Breast epithelium (tissue), 4 donors: ENCODE measurements around the gene FAT1. TPM values are rescaled to one million over a fixed set of nuclear protein-coding genes. Genes with fewer than 3 reads are reported as not detected.
"Not testable (repeated sequence)": the region's sequence is repeated elsewhere in the genome, so short reads cannot be mapped to it uniquely, and the experiment has no call there.

Source experiments
- DNase-seq, 2 donors: peaks; one replicate each; pipeline ENCODE4 v3.0.0-alpha.2; 2019; ENCODE audit warnings: low spot score in 2 of 2
- H3K27ac ChIP-seq, 2 donors: fragments of 200-600 bp; sonication (generic) in 1 of 2; one replicate each; pipeline ENCODE4 v1.5.1; 2016 to 2019; ENCODE audit warnings: mild to moderate bottlenecking in 1 of 2
- H3K27me3 ChIP-seq, 2 donors: fragments of 200-600 bp; sonication (generic) in 1 of 2; one replicate each; pipeline versions ENCODE4 v1.5.1 to v1.6.0; 2017 to 2019; ENCODE audit warnings: control low read depth in 1 of 2, mild to moderate bottlenecking in 1 of 2
- H3K36me3 ChIP-seq: fragments of 200-600 bp; one replicate; pipeline ENCODE4 v1.5.1; 2019
- H3K4me1 ChIP-seq, 2 donors: fragments of 200-600 bp; sonication (generic); one replicate each; pipeline ENCODE4 v1.5.1; 2016 to 2019; ENCODE audit warnings: control low read depth in 1 of 2
- H3K4me3 ChIP-seq, 3 donors: fragments of 200-600 bp; sonication (generic); 1 replicate in 2 of 3; 2 replicates in 1 of 3; pipeline ENCODE4 v1.5.1; 2016 to 2019; ENCODE audit warnings: mild to moderate bottlenecking in 3 of 3, moderate library complexity in 2 of 3
- H3K9me3 ChIP-seq, 2 donors: fragments of 200-600 bp; sonication (generic) in 1 of 2; one replicate each; pipeline ENCODE4 v1.5.1; 2016 to 2019; ENCODE audit warnings: control low read depth in 1 of 2
- CTCF ChIP-seq, 3 donors: fragments of 450-650 bp; IDR thresholded peaks; one replicate each; pipeline ENCODE4 v1.5.1; 2016 to 2017; ENCODE audit warnings: antibody characterized with exemption in 3 of 3, mild to moderate bottlenecking in 3 of 3, moderate library complexity in 3 of 3
- POLR2A ChIP-seq: fragments of 450-650 bp; IDR thresholded peaks from one replicate; pipeline ENCODE4 v1.6.1; 2016; ENCODE audit warnings: antibody characterized with exemption, mild to moderate bottlenecking, moderate library complexity
- POLR2AphosphoS5 ChIP-seq, 3 donors: sonication (generic); formaldehyde crosslinking; IDR thresholded peaks; one replicate each; pipeline ENCODE4 v1.6.1; 2017; ENCODE audit warnings: antibody characterized with exemption in 3 of 3
- intact Hi-C: fragments of 100-400 bp; cut with DNase I; formaldehyde crosslinking; loops from one replicate; pipeline ENCODE4 v1.15.1; 2023; ENCODE audit warnings: low total_unique reads
- total RNA-seq, 3 donors: library from RNA; depleted of rRNA; stranded (reverse); fragments of >200 nt; gene quantifications; one replicate each; pipeline ENCODE4 v1.1.0, GENCODE V29; 2016

FAT1 gene
- total RNA-seq, 3 donors from 2014 or later = 54.2 to 125 (median 87.2) TPM

- Histone ChIP-seq H3K27me3 (no peaks in the 10 kb centered on the region), H3K36me3 (no peaks in the 10 kb centered on the region), H3K9me3 (no peaks in the 10 kb centered on the region), H3K4me3 (no peak overlapping the region), H3K4me1 (no peaks in the 10 kb centered on the region), H3K27ac (no peak overlapping the region)
- intact Hi-C loops = no loop called here
- TF ChIP-seq CTCF (IDR thresholded peaks at IDR 0.05) (no peak), POLR2AphosphoS5 (IDR thresholded peaks at IDR 0.05) (no peak), POLR2A (no peak)
- no peak for DNase-seq
Observed at GRCh38 chr4:186666252-186666651, 57.4 kb downstream of the FAT1 start.

GRCh38 chr4:186660403-186660802 lies 63.3 kb downstream of the FAT1 start:
- Histone ChIP-seq H3K27ac (no peak overlapping the region), H3K36me3 (no peaks in the 10 kb centered on the region), H3K4me3 (no peak overlapping the region), H3K4me1 (no peaks in the 10 kb centered on the region), H3K27me3 (no peaks in the 10 kb centered on the region), H3K9me3 (no peaks in the 10 kb centered on the region)
- intact Hi-C loops = no loop called here
- no peak for TF ChIP-seq POLR2A
- TF ChIP-seq CTCF (IDR thresholded peaks at IDR 0.05) = no peak
- TF ChIP-seq POLR2AphosphoS5 (IDR thresholded peaks at IDR 0.05) = no peak
- no peak for DNase-seq

GRCh38 chr4:186659935-186660334 lies 63.7 kb downstream of the FAT1 start:
- Histone ChIP-seq H3K36me3 (no peaks in the 10 kb centered on the region), H3K9me3 (no peaks in the 10 kb centered on the region), H3K4me1 (no peaks in the 10 kb centered on the region), H3K27me3 (no peaks in the 10 kb centered on the region), H3K27ac (no peak overlapping the region), H3K4me3 (no peak overlapping the region)
- intact Hi-C loops = no loop called here
- TF ChIP-seq POLR2AphosphoS5 (IDR thresholded peaks at IDR 0.05) (no peak), CTCF (IDR thresholded peaks at IDR 0.05) (no peak), POLR2A (no peak)
- DNase-seq = no peak

- H3K27ac ChIP-seq, H3K4me3 ChIP-seq, H3K4me1 ChIP-seq, H3K9me3 ChIP-seq, DNase-seq, intact Hi-C loops, H3K36me3 ChIP-seq, H3K27me3 ChIP-seq: not testable (repeated sequence)
Observed at GRCh38 chr4:186659456-186659855, 64.2 kb downstream of the FAT1 start.

GRCh38 chr4:186658657-186659056 lies 65.0 kb downstream of the FAT1 start:
- no peaks in the 10 kb centered on the region for H3K9me3 ChIP-seq
- H3K27me3 ChIP-seq = no peaks in the 10 kb centered on the region
- H3K27ac ChIP-seq = no peak overlapping the region
- no peak for DNase-seq
- H3K4me1 ChIP-seq = no peaks in the 10 kb centered on the region
- intact Hi-C loops = no loop called here
- no peak overlapping the region for H3K4me3 ChIP-seq
- no peaks in the 10 kb centered on the region for H3K36me3 ChIP-seq
- TF ChIP-seq CTCF (IDR thresholded peaks at IDR 0.05) = no peak
- TF ChIP-seq POLR2AphosphoS5 (IDR thresholded peaks at IDR 0.05) = no peak
- no peak for TF ChIP-seq POLR2A

- Histone ChIP-seq H3K4me3 (no peak overlapping the region), H3K27me3 (no peaks in the 10 kb centered on the region), H3K36me3 (no peaks in the 10 kb centered on the region), H3K27ac (no peak overlapping the region), H3K4me1 (no peaks in the 10 kb centered on the region), H3K9me3 (no peaks in the 10 kb centered on the region)
- DNase-seq = no peak
- no peak for TF ChIP-seq POLR2AphosphoS5 (IDR thresholded peaks at IDR 0.05)
- TF ChIP-seq POLR2A = no peak
- no peak for TF ChIP-seq CTCF (IDR thresholded peaks at IDR 0.05)
- intact Hi-C loops = no loop called here
Observed at GRCh38 chr4:186657764-186658163, 65.9 kb downstream of the FAT1 start.
